Neuronal stem cell (in vitro differentiated cells): ENCODE data around the gene KCP.

ENCODE experiments used
- DNase-seq: peaks from one replicate; pipeline ENCODE4 v3.0.0-alpha.2; 2013; ENCODE audit warnings: low spot score
- H2AFZ ChIP-seq: one replicate; pipeline ENCODE4 v1.6.1; 2013; ENCODE audit warnings: mild to moderate bottlenecking, low read length, inconsistent platforms
- H2AK5ac ChIP-seq: 2 replicates; pipeline ENCODE4 v1.6.1; 2013; ENCODE audit warnings: low read depth, mild to moderate bottlenecking, inconsistent platforms, low read length, moderate library complexity, mixed read lengths
- H2BK120ac ChIP-seq: 2 replicates; pipeline ENCODE4 v1.6.1; 2013; ENCODE audit warnings: low read depth, mild to moderate bottlenecking, inconsistent platforms, low read length, moderate library complexity, mixed read lengths
- H2BK12ac ChIP-seq: one replicate; pipeline ENCODE4 v1.6.1; 2013; ENCODE audit warnings: low read length, inconsistent platforms
- H2BK15ac ChIP-seq: 2 replicates; pipeline ENCODE4 v1.6.1; 2013; ENCODE audit warnings: mild to moderate bottlenecking, low read length, inconsistent platforms, mixed read lengths
- H2BK5ac ChIP-seq: one replicate; pipeline ENCODE4 v1.6.1; 2013; ENCODE audit warnings: inconsistent platforms, mild to moderate bottlenecking, low read length, moderate library complexity
- H3K14ac ChIP-seq: one replicate; pipeline ENCODE4 v1.6.1; 2013; ENCODE audit warnings: low read length, inconsistent platforms
- H3K18ac ChIP-seq: 2 replicates; pipeline ENCODE4 v1.6.1; 2013; ENCODE audit warnings: low read length, inconsistent platforms
- H3K23ac ChIP-seq: 2 replicates; pipeline ENCODE4 v1.6.1; 2013; ENCODE audit warnings: low read depth, mild to moderate bottlenecking, mixed read lengths, low read length, inconsistent platforms; ENCODE audit not compliant: poor library complexity
- H3K27ac ChIP-seq: replicated peaks from 3 replicates; pipeline ENCODE4 v1.5.1; 2013; ENCODE audit warnings: low read length, inconsistent platforms
- H3K27me3 ChIP-seq, 3 experiments: 2 replicates each; pipeline ENCODE4 v1.6.1; 2013; ENCODE audit warnings: low read length in 3 of 3, mild to moderate bottlenecking in 2 of 3, inconsistent platforms in 1 of 3, low read depth in 1 of 3, mixed read lengths in 1 of 3, moderate library complexity in 1 of 3; ENCODE audit not compliant: control insufficient read depth in 3 of 3, insufficient read depth in 3 of 3
- H3K36me3 ChIP-seq, 2 donors: replicated peaks in 1 of 2; 2 replicates each; pipeline ENCODE4 v1.6.1; 2013; ENCODE audit warnings: low read length in 2 of 2; ENCODE audit not compliant: control insufficient read depth in 2 of 2, insufficient read depth in 2 of 2
- H3K4ac ChIP-seq: 2 replicates; pipeline ENCODE4 v1.6.1; 2013; ENCODE audit warnings: inconsistent platforms, mild to moderate bottlenecking, low read length, moderate library complexity
- H3K4me1 ChIP-seq, 2 donors: 1 replicate in 1 of 2; 2 replicates in 1 of 2; pipeline ENCODE4 v1.6.1; 2013; ENCODE audit warnings: low read length in 2 of 2, low read depth in 1 of 2; ENCODE audit not compliant: control insufficient read depth in 2 of 2, insufficient read depth in 1 of 2
- H3K4me2 ChIP-seq: one replicate; pipeline ENCODE4 v1.6.1; 2013; ENCODE audit warnings: mild to moderate bottlenecking, low read length, inconsistent platforms; ENCODE audit not compliant: insufficient read depth, poor library complexity, severe bottlenecking
- H3K4me3 ChIP-seq, 2 donors: 2 replicates each; pipeline ENCODE4 v1.5.1; 2013; ENCODE audit warnings: low read length in 2 of 2, mild to moderate bottlenecking in 2 of 2, inconsistent platforms in 1 of 2, moderate library complexity in 1 of 2
- H3K79me1 ChIP-seq: one replicate; pipeline ENCODE4 v1.6.1; 2013; ENCODE audit warnings: low read depth, mild to moderate bottlenecking, inconsistent platforms, low read length, moderate library complexity
- H3K9ac ChIP-seq: one replicate; pipeline ENCODE4 v1.6.1; 2013; ENCODE audit warnings: mild to moderate bottlenecking, low read depth, low read length, inconsistent platforms; ENCODE audit not compliant: poor library complexity
- H3K9me3 ChIP-seq, 2 donors: replicated peaks in 1 of 2; 2 replicates each; pipeline versions ENCODE3 to v1.6.1; 2013; ENCODE audit warnings: low read length in 2 of 2, mild to moderate bottlenecking in 2 of 2, inconsistent platforms in 1 of 2, low read depth in 1 of 2, mixed read lengths in 1 of 2, moderate library complexity in 1 of 2; ENCODE audit not compliant: control insufficient read depth in 2 of 2, insufficient read depth in 1 of 2
- H4K8ac ChIP-seq: one replicate; pipeline ENCODE4 v1.6.1; 2013; ENCODE audit warnings: low read depth, mild to moderate bottlenecking, inconsistent platforms, low read length, moderate library complexity
- H4K91ac ChIP-seq: one replicate; pipeline ENCODE4 v1.6.1; 2013; ENCODE audit warnings: low read length, low read depth, mild to moderate bottlenecking, inconsistent platforms; ENCODE audit not compliant: poor library complexity
- WGBS, 2 donors: extraction: QIAGEN DNeasy Blood & Tissue Kit; methylation state at CpG; one replicate each; pipeline ENCODE4 v1.1.7; 2013; ENCODE audit warnings: missing lambda C conversion rate in 2 of 2, mixed read lengths in 1 of 2; ENCODE audit not compliant: insufficient read length in 2 of 2, insufficient replicate concordance in 1 of 2; ENCODE audit errors: extremely low coverage in 2 of 2; 5-methylcytosine and 5-hydroxymethylcytosine counted together

Gene KCP

GRCh38 chr7:128863433-128863989, 47.0 kb downstream of the KCP start:
- H2BK12ac ChIP-seq, result no peak overlapping the region
- no CpG with 5 or more reads among the region's 6 CpGs for WGBS, 2 donors
- H3K14ac ChIP-seq, result no peak overlapping the region
- no peak overlapping the region for H2AK5ac ChIP-seq
- peaks cover 0 to 13% (median 0%) of the 10 kb centered on the region in 3 experiments for H3K27me3 ChIP-seq
- no peak overlapping the region for H4K8ac ChIP-seq
- peak overlapping the region; percentile 89 for H2AFZ ChIP-seq
- no peak overlapping the region for H2BK15ac ChIP-seq
- no peak overlapping the region for H3K4ac ChIP-seq
- H3K79me1 ChIP-seq, result no peaks in the 10 kb centered on the region
- no peak overlapping the region for H2BK120ac ChIP-seq
- H2BK5ac ChIP-seq, result no peak overlapping the region
- peak; percentile 51 for DNase-seq
- peak overlapping the region; percentile 28 for H3K18ac ChIP-seq
- no peaks in the 10 kb centered on the region for H3K9me3 ChIP-seq
- peak overlapping the region; percentile 86 to 90 for H3K4me3 ChIP-seq
- H3K9ac ChIP-seq, result peak overlapping the region; percentile 97
- H3K23ac ChIP-seq, result no peak overlapping the region
- peak overlapping the region; percentile 90 for H3K4me2 ChIP-seq
- peaks cover 10 to 11% of the 10 kb centered on the region in 2 donors for H3K4me1 ChIP-seq
- H3K36me3 ChIP-seq, result peaks cover 15% of the 10 kb centered on the region in 2 donors
- no peak overlapping the region for H3K27ac ChIP-seq
- no peak overlapping the region for H4K91ac ChIP-seq

- no peaks in the 10 kb centered on the region for H3K9me3 ChIP-seq
- H4K8ac ChIP-seq, result no peak within 1 kb of the TSS
- peak within 1 kb of the TSS; percentile 86 to 90 for H3K4me3 ChIP-seq
- H2BK5ac ChIP-seq, result no peak within 1 kb of the TSS
- no peak within 1 kb of the TSS for H3K14ac ChIP-seq
- H3K4me1 ChIP-seq, result peaks cover 5 to 12% of the 10 kb centered on the region in 2 donors
- WGBS, 2 donors, result no CpG with 5 or more reads among the region's 65 CpGs
- H2AK5ac ChIP-seq, result peak within 1 kb of the TSS; percentile 11
- no peak within 1 kb of the TSS for H3K27ac ChIP-seq
- no peaks in the 10 kb centered on the region for H3K79me1 ChIP-seq
- no peak within 1 kb of the TSS for H2BK120ac ChIP-seq
- no peak within 1 kb of the TSS for H2BK15ac ChIP-seq
- H2AFZ ChIP-seq, result peak within 1 kb of the TSS; percentile 89
- H3K23ac ChIP-seq, result peak within 1 kb of the TSS; percentile 87
- peaks cover 15% of the 10 kb centered on the region in 2 donors for H3K36me3 ChIP-seq
- DNase-seq, result peak; percentile 99
- H3K4ac ChIP-seq, result no peak within 1 kb of the TSS
- H4K91ac ChIP-seq, result no peak within 1 kb of the TSS
- peaks cover 0 to 6% (median 0%) of the 10 kb centered on the region in 3 experiments for H3K27me3 ChIP-seq
- H3K9ac ChIP-seq, result peak within 1 kb of the TSS; percentile 97
- peak within 1 kb of the TSS; percentile 90 for H3K4me2 ChIP-seq
- peak within 1 kb of the TSS; percentile 53 for H3K18ac ChIP-seq
- no peak within 1 kb of the TSS for H2BK12ac ChIP-seq
Measured at GRCh38 chr7:128862571-128863432, 47.7 kb downstream of the KCP start, which contains the start of gene ATP6V1F. Gene ATP6V1F (plus strand): TSS chr7:128862856. CDS start chr7:128862905, 49 bp downstream.

GRCh38 chr7:128861957-128862570, 48.4 kb downstream of the KCP start:
- Histone ChIP-seq H3K9ac (no peak overlapping the region), H2BK5ac (no peak overlapping the region), H2AK5ac (no peak overlapping the region), H2BK120ac (no peak overlapping the region), H3K4me2 (peak overlapping the region; percentile 59), H3K36me3 (peaks cover 15% of the 10 kb centered on the region in 2 donors), H3K27me3 (peaks cover 0 to under 1% (median 0%) of the 10 kb centered on the region in 3 experiments), H3K4ac (no peak overlapping the region), H3K79me1 (no peaks in the 10 kb centered on the region), H3K14ac (no peak overlapping the region), H3K4me1 (peaks cover 5 to 12% of the 10 kb centered on the region in 2 donors), H3K23ac (peak overlapping the region; percentile 87), H3K4me3 (peak overlapping the region; percentile 32 to 86), H3K9me3 (no peaks in the 10 kb centered on the region), H3K18ac (no peak overlapping the region), H2BK12ac (no peak overlapping the region), H2BK15ac (no peak overlapping the region), H4K91ac (no peak overlapping the region), H2AFZ (peak overlapping the region; percentile 89), H4K8ac (no peak overlapping the region), H3K27ac (no peak overlapping the region)
- no peak for DNase-seq
- no CpG with 5 or more reads among the region's 15 CpGs for WGBS, 2 donors
